ENCODE data around the gene PFKL.

DNA sequence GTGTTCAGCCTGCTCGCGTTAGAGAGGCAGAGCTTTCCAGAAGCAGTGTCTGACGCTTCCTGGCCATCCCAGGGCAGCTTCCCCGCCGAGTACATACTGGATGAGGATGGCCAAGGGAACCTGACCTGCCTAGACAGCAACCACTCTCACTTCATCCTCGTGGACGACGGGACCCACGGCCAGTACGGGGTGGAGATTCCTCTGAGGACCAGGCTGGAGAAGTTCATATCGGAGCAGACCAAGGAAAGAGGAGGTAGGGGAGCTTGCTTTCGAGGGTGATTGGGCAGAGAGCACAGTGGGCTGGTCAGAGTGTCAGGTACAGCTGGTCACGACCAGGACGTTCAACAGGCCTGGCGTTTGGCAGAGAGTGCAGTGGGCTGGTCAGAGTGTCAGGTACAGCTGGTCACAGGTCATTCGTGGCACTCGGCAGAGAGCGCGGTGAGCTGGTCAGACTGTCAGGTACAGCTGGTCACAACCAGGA lies 75.9 kb downstream of the PFKL start:
- TF ChIP-seq TAF1 (IDR thresholded peaks at IDR 0.05; ENCODE audit: borderline replicate concordance, insufficient read depth, low read length): no peak
- TF ChIP-seq, protein P1, sequence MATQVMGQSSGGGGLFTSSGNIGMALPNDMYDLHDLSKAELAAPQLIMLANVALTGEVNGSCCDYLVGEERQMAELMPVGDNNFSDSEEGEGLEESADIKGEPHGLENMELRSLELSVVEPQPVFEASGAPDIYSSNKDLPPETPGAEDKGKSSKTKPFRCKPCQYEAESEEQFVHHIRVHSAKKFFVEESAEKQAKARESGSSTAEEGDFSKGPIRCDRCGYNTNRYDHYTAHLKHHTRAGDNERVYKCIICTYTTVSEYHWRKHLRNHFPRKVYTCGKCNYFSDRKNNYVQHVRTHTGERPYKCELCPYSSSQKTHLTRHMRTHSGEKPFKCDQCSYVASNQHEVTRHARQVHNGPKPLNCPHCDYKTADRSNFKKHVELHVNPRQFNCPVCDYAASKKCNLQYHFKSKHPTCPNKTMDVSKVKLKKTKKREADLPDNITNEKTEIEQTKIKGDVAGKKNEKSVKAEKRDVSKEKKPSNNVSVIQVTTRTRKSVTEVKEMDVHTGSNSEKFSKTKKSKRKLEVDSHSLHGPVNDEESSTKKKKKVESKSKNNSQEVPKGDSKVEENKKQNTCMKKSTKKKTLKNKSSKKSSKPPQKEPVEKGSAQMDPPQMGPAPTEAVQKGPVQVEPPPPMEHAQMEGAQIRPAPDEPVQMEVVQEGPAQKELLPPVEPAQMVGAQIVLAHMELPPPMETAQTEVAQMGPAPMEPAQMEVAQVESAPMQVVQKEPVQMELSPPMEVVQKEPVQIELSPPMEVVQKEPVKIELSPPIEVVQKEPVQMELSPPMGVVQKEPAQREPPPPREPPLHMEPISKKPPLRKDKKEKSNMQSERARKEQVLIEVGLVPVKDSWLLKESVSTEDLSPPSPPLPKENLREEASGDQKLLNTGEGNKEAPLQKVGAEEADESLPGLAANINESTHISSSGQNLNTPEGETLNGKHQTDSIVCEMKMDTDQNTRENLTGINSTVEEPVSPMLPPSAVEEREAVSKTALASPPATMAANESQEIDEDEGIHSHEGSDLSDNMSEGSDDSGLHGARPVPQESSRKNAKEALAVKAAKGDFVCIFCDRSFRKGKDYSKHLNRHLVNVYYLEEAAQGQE (IDR thresholded peaks at IDR 0.05; ENCODE audit: insufficient read depth in 1 of 2, low read depth in 2 of 2, low read length in 2 of 2): no peak
